Urinary bladder (tissue), 4 donors: ENCODE results near the gene EPHB1. TPM values are rescaled to one million over a fixed set of nuclear protein-coding genes. Genes with fewer than 3 reads are reported as not detected.

ENCODE experiments used
- DNase-seq: peaks from one replicate; pipeline ENCODE4 v3.0.0-alpha.2; 2015; ENCODE audit errors: extremely low spot score
- H3K27ac ChIP-seq: one replicate; pipeline ENCODE4 v1.5.1; 2013; ENCODE audit warnings: low read depth, mild to moderate bottlenecking, moderate library complexity
- H3K36me3 ChIP-seq: one replicate; pipeline ENCODE4 v1.6.1; 2013; ENCODE audit warnings: mild to moderate bottlenecking, moderate library complexity; ENCODE audit not compliant: insufficient read depth
- H3K4me1 ChIP-seq: one replicate; pipeline ENCODE4 v1.6.1; 2013; ENCODE audit warnings: mild to moderate bottlenecking, moderate library complexity; ENCODE audit not compliant: insufficient read depth
- H3K4me3 ChIP-seq: one replicate; pipeline ENCODE4 v1.5.1; 2013; ENCODE audit warnings: low read depth, low read length
- WGBS: extraction: QIAGEN DNeasy Blood & Tissue Kit; methylation state at CpG from one replicate; pipeline ENCODE4 v1.1.7; 2013; 5-methylcytosine and 5-hydroxymethylcytosine counted together
- polyA plus RNA-seq: library from polyadenylated mRNA; stranded (reverse); fragments of 200-250 nt; gene quantifications from one replicate; pipeline ENCODE4 v1.2.3, GENCODE V29; 2013
- total RNA-seq: library from RNA; depleted of rRNA; stranded (reverse); fragments of >200 nt; gene quantifications from one replicate; pipeline ENCODE4 v1.2.3, GENCODE V29; 2014
- donor health status: healthy with polysubstance abuse.
- donor health status: healthy.

EPHB1 gene
- total and polyA plus RNA-seq, 2 donors, result 0.67 to 1.6 TPM

GRCh38 chr3:134933997-134934396 is 138.9 kb downstream of the EPHB1 start:
- WGBS, result 83% methylated on average over 4 of the region's 4 CpGs
- DNase-seq, result no peak
- Histone ChIP-seq H3K4me3 (no peak overlapping the region), H3K36me3 (no peaks in the 10 kb centered on the region), H3K27ac (no peak overlapping the region), H3K4me1 (no peaks in the 10 kb centered on the region)

DNA sequence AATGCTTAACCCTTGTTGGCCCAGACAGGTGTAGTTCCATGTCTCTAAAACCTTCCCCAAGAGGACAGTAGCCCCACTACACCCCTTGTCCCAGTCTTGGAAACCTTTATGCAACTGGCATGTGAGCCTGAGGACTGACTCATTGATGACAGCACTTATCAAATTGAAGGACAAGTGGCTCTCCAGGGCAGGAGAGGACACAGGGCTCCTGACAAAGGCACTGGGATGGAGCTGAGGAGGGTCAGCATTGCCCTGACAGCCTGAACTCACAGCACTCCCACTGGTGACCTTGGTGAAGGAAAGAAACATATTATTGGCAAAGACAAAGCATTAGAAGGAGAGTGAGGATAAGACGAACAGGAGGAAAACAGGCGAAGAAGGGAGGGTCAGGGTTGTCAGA is 139.9 kb downstream of the EPHB1 start:
- no peaks in the 10 kb centered on the region for H3K4me1 ChIP-seq
- DNase-seq, result no peak
- WGBS, result 76% methylated on average over 2 of the region's 2 CpGs
- H3K36me3 ChIP-seq, result no peaks in the 10 kb centered on the region
- no peak overlapping the region for H3K4me3 ChIP-seq
- H3K27ac ChIP-seq, result no peak overlapping the region

- Histone ChIP-seq H3K27ac (no peak overlapping the region), H3K4me3 (no peak overlapping the region), H3K4me1 (no peaks in the 10 kb centered on the region), H3K36me3 (no peaks in the 10 kb centered on the region)
- no peak for DNase-seq
- WGBS, result 46% methylated on average over 8 of the region's 8 CpGs
Measured at GRCh38 chr3:134937256-134938028, 142.4 kb downstream of the EPHB1 start.

- Histone ChIP-seq H3K36me3 (no peaks in the 10 kb centered on the region), H3K4me3 (no peak overlapping the region), H3K27ac (no peak overlapping the region), H3K4me1 (no peaks in the 10 kb centered on the region)
- DNase-seq, result no peak
- WGBS, result 84% methylated on average over 5 of the region's 5 CpGs
Measured at GRCh38 chr3:134938029-134938525, 143.0 kb downstream of the EPHB1 start.

GRCh38 chr3:134939978-134940377 is 144.9 kb downstream of the EPHB1 start:
- no peaks in the 10 kb centered on the region for H3K36me3 ChIP-seq

GRCh38 chr3:134941820-134942219 is 146.8 kb downstream of the EPHB1 start:
- DNase-seq, result no peak
- WGBS, result 81% methylated on average over 1 of the region's 1 CpG
- Histone ChIP-seq H3K36me3 (no peaks in the 10 kb centered on the region), H3K4me1 (no peaks in the 10 kb centered on the region), H3K4me3 (no peak overlapping the region), H3K27ac (no peak overlapping the region)

More at GRCh38 chr3:134939978-134940377, 144.9 kb downstream of the EPHB1 start:
- H3K27ac ChIP-seq, result no peak overlapping the region
- no peaks in the 10 kb centered on the region for H3K4me1 ChIP-seq
- 73% methylated on average over 2 of the region's 2 CpGs for WGBS
- DNase-seq, result no peak
- H3K4me3 ChIP-seq, result no peak overlapping the region

GRCh38 chr3:134944429-134944828 is 149.4 kb downstream of the EPHB1 start:
- no peak for DNase-seq
- whole genome bisulfite sequencing, result 76% methylated on average over 1 of the region's 1 CpG

GRCh38 chr3:134949150-134949549 is 154.1 kb downstream of the EPHB1 start:
- H3K36me3 ChIP-seq, result no peaks in the 10 kb centered on the region
- 86% methylated on average over 2 of the region's 2 CpGs for WGBS
- no peaks in the 10 kb centered on the region for H3K4me1 ChIP-seq
- no peak for DNase-seq
- H3K4me3 ChIP-seq, result no peak overlapping the region
- H3K27ac ChIP-seq, result no peak overlapping the region

More at GRCh38 chr3:134944429-134944828, 149.4 kb downstream of the EPHB1 start:
- no peaks in the 10 kb centered on the region for H3K4me1 ChIP-seq
- no peaks in the 10 kb centered on the region for H3K36me3 ChIP-seq
- H3K27ac ChIP-seq, result no peak overlapping the region
- no peak overlapping the region for H3K4me3 ChIP-seq

DNA sequence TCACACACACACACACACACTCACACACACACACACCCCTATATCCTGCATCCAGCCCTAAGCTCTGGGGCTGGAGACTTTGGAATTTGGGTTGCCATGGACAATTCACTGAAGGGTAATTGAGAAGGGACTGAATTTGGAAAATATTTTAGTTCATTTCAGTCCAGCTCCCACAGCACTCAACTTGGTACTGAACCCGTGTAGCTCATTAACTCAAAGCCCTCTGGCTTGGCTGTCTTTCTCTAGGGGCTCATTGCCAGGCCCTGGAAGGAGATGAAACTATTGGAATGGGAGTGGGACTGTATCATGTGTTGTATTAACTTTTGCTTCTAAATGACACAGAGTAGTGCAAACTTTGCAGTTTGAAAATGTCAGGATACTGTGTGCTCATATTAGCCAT is 157.3 kb downstream of the EPHB1 start:
- WGBS, result 57% methylated on average over 1 of the region's 1 CpG
- no peaks in the 10 kb centered on the region for H3K36me3 ChIP-seq
- no peak overlapping the region for H3K27ac ChIP-seq
- DNase-seq, result no peak
- H3K4me1 ChIP-seq, result no peaks in the 10 kb centered on the region
- no peak overlapping the region for H3K4me3 ChIP-seq

- Histone ChIP-seq H3K36me3 (no peaks in the 10 kb centered on the region), H3K27ac (no peak overlapping the region), H3K4me3 (no peak overlapping the region), H3K4me1 (no peaks in the 10 kb centered on the region)
- DNase-seq, result no peak
- WGBS, result 39% methylated on average over 2 of the region's 2 CpGs
Measured at GRCh38 chr3:134955874-134956273, 160.8 kb downstream of the EPHB1 start.

- 82% methylated on average over 2 of the region's 2 CpGs for WGBS
- Histone ChIP-seq H3K4me3 (no peak overlapping the region), H3K27ac (no peak overlapping the region), H3K4me1 (no peaks in the 10 kb centered on the region), H3K36me3 (no peaks in the 10 kb centered on the region)
- no peak for DNase-seq
Measured at GRCh38 chr3:134956395-134956794, 161.3 kb downstream of the EPHB1 start.

DNA sequence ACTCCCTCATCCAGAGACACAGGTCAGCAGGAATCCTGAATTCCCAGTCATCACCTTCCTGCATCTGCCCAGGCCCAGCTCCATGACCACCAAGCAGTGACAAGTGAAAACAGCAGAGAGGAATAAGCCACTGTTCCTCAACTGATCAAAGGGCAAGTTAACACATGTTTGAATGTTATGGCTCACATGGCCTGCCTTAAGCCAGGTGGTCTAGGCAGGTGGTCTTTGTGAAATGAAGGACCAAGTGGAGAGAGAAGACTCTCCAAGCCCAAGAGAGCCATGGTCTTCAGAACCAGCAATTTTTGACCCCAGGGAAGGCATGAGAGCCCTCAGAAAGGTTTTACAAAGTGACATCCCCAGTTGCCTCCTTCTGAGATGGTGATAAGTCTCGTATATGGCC is 161.8 kb downstream of the EPHB1 start:
- no peaks in the 10 kb centered on the region for H3K4me1 ChIP-seq
- no peak overlapping the region for H3K4me3 ChIP-seq
- H3K27ac ChIP-seq, result no peak overlapping the region
- H3K36me3 ChIP-seq, result no peaks in the 10 kb centered on the region
- WGBS, result 80% methylated on average over 1 of the region's 1 CpG
- DNase-seq, result no peak

DNA sequence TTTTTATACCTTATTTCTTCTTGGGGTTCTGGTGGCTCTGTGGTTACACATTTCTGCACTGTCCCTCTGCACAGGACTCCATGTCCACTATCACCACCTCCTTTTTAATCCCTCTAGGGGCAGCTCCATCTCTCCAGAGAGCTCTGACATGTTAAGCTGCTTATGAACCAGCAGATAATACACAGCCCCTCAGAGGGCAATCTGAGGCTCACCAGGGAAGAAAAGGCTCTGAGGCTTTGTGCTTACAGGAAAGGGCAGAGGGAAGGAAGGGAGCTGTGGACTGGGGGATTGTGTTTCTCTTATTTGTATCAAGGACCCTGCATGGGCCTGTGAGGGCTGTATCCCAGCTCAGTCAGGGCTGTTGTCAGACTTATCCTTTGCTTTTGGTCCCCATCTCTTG is 164.5 kb downstream of the EPHB1 start:
- no peak for DNase-seq
- no peak overlapping the region for H3K4me3 ChIP-seq
- no peak overlapping the region for H3K27ac ChIP-seq

DNA sequence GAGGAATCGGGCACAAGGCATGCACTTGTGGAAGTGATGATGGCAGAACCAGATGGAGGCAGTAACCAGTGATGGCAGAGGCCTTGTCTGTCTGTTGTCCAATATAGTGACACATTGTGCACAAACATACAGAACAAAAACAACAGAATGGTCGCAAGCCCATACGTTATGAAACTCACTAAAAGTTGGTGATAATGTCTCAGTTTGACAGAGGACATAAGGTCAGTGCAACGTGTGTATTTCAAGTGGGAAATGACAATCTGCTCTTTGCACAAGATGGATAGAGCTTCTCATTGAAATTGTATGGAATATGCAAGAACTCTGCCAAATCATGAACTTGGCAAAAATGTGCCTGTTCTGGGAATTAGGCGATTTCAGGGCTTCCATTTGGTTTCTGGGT is 169.2 kb downstream of the EPHB1 start:
- Histone ChIP-seq H3K36me3 (no peaks in the 10 kb centered on the region), H3K27ac (no peak overlapping the region), H3K4me3 (no peak overlapping the region), H3K4me1 (no peaks in the 10 kb centered on the region)
- DNase-seq, result no peak
- 80% methylated on average over 5 of the region's 5 CpGs for WGBS

More for the DNA sequence above, 164.5 kb downstream of the EPHB1 start:
- Histone ChIP-seq H3K4me1 (no peaks in the 10 kb centered on the region), H3K36me3 (no peaks in the 10 kb centered on the region)
